Neural cell (in vitro differentiated cells): ENCODE results near the gene LACC1.

Source experiments
- CTCF ChIP-seq: fragments of 450-650 bp; IDR thresholded peaks from 2 replicates; pipeline ENCODE4 v1.5.1; 2014; ENCODE audit warnings: antibody characterized with exemption, mild to moderate bottlenecking, moderate library complexity; ENCODE audit not compliant: poor library complexity, severe bottlenecking
- EP300 ChIP-seq: fragments of 450-650 bp; conservative IDR thresholded peaks from 2 replicates; pipeline ENCODE4 v1.6.1; 2014; ENCODE audit warnings: antibody characterized with exemption, mild to moderate bottlenecking, moderate library complexity; ENCODE audit not compliant: poor library complexity, severe bottlenecking
- POLR2AphosphoS5 ChIP-seq: IDR thresholded peaks from 2 replicates; pipeline ENCODE4 v1.6.1; 2012
- RAD21 ChIP-seq: fragments of 450-650 bp; conservative IDR thresholded peaks from 2 replicates; pipeline ENCODE4 v1.6.1; 2014; ENCODE audit warnings: antibody characterized with exemption, mild to moderate bottlenecking, moderate library complexity
- REST ChIP-seq: IDR thresholded peaks from 2 replicates; pipeline ENCODE4 v1.6.1; 2012; ENCODE audit warnings: borderline replicate concordance
- SMC3 ChIP-seq: fragments of 450-650 bp; conservative IDR thresholded peaks from 2 replicates; pipeline ENCODE4 v1.6.1; 2014; ENCODE audit warnings: antibody characterized with exemption, mild to moderate bottlenecking, moderate library complexity; ENCODE audit not compliant: poor library complexity

GRCh38 chr13:43942286-43942685 is 62.6 kb downstream of the LACC1 start:
- TF ChIP-seq POLR2AphosphoS5, result no peak
- no peak for TF ChIP-seq SMC3
- no peak for TF ChIP-seq CTCF
- TF ChIP-seq EP300, result no peak
- TF ChIP-seq REST, result no peak
- TF ChIP-seq RAD21, result no peak
